ENCODE data around the gene ZNF618. TPM values are rescaled to one million over a fixed set of nuclear protein-coding genes. Genes with fewer than 3 reads are reported as not detected.

ZNF618 gene
- polyA plus RNA-seq, 1 donor (not counting 4 experiments of a cell fraction or from before 2014, with no cell fraction given): 2.5 TPM

DNA sequence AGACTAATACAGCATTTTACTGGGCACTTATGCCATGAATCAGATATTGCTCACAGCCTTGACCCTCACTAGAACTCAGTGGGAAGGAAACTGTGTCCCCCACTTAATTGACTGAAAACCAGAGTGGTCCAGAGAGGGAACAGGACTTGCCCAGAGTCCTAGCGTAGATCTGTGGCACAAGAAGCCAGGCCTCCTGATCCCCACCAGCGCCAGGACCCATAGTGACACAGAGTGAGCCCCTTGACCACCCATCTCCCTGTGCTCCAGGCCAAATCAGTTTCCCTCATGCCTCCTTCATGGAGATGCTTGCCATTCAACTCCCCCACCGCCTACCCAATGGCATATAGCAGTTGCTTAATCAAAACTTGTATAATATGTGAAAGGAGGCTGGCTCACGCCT, 214.7 kb downstream of the ZNF618 start:
- H3K79me2 ChIP-seq (ENCODE audit: control insufficient read depth, insufficient read depth, low read length): no peaks in the 10 kb centered on the region
- FAIRE-seq (no peak), DNase-seq (ENCODE audit: low read depth, low spot score) (no peak)
- no peak overlapping the region for H3K27ac ChIP-seq (ENCODE audit: control insufficient read depth, insufficient read depth, low read length)
- no peak overlapping the region for H2AFZ ChIP-seq (ENCODE audit: control insufficient read depth, low read length)
- H3K9me1 ChIP-seq (ENCODE audit: control insufficient read depth, extremely low read depth, insufficient read depth, low read length): no peaks in the 10 kb centered on the region
- H3K4me1 ChIP-seq (ENCODE audit: control insufficient read depth, extremely low read depth, insufficient read depth, low read length): peaks cover 4% of the 10 kb centered on the region
- H3K4me3 ChIP-seq (ENCODE audit: control insufficient read depth in 2 of 3, extremely low read depth in 1 of 3, insufficient read depth in 2 of 3, low read depth in 1 of 3, low read length in 3 of 3): no peak overlapping the region
- no peak overlapping the region for H3K9ac ChIP-seq (ENCODE audit: control insufficient read depth, extremely low read depth, insufficient read depth, low read length)
- dilution Hi-C loops (cut with MboI; ENCODE audit: extremely low pct_ligation_motif_present, low sequenced_read_pairs): no loop called here
- H4K20me1 ChIP-seq (ENCODE audit: control insufficient read depth, extremely low read depth, insufficient read depth, low read length): no peaks in the 10 kb centered on the region
- H3K9me3 ChIP-seq (ENCODE audit: control insufficient read depth, low read depth, low read length): no peaks in the 10 kb centered on the region
- TF ChIP-seq EZH2 (IDR thresholded peaks at IDR 0.05; ENCODE audit: low read length): no peak
- TF ChIP-seq, protein P1, sequence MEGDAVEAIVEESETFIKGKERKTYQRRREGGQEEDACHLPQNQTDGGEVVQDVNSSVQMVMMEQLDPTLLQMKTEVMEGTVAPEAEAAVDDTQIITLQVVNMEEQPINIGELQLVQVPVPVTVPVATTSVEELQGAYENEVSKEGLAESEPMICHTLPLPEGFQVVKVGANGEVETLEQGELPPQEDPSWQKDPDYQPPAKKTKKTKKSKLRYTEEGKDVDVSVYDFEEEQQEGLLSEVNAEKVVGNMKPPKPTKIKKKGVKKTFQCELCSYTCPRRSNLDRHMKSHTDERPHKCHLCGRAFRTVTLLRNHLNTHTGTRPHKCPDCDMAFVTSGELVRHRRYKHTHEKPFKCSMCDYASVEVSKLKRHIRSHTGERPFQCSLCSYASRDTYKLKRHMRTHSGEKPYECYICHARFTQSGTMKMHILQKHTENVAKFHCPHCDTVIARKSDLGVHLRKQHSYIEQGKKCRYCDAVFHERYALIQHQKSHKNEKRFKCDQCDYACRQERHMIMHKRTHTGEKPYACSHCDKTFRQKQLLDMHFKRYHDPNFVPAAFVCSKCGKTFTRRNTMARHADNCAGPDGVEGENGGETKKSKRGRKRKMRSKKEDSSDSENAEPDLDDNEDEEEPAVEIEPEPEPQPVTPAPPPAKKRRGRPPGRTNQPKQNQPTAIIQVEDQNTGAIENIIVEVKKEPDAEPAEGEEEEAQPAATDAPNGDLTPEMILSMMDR (optimal IDR thresholded peaks at IDR 0.05 in 1 of 3, IDR thresholded peaks at IDR 0.05 in 1 of 3, conservative IDR thresholded peaks at IDR 0.05 in 1 of 3; ENCODE audit: extremely low read depth in 1 of 3, insufficient read depth in 2 of 3, low read length in 3 of 3): no peak
- H3K36me3 ChIP-seq (ENCODE audit: control insufficient read depth in 2 of 2, extremely low read depth in 1 of 2, insufficient read depth in 2 of 2, low read length in 2 of 2): no peaks in the 10 kb centered on the region
- H3K27me3 ChIP-seq (ENCODE audit: control insufficient read depth, extremely low read depth, insufficient read depth, low read length): peaks cover 7% of the 10 kb centered on the region
- H3K4me2 ChIP-seq (ENCODE audit: control insufficient read depth, extremely low read depth, insufficient read depth, low read depth, low read length): no peak overlapping the region

DNA sequence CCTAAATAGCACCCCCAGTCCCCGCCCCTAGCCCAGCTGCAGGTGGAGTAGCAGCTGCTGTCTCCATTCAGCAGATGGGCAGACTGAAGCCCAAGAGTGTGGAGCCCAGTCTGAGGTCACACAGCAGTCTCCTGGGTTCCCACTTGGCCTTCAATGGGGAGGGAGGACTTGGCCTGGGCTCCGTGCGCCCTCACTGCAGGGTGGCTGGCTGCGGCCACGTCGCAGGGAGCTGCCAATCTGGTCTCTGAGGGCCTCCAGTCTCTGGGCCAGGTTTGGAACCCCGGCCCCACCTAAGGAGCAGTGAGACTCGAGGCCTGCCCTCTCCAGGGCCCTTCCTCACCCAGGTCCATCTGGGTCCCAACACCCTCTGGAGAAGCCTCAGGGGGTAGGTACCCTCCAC, 215.6 kb downstream of the ZNF618 start:
- DNase-seq (ENCODE audit: low read depth, low spot score): no peak
- no peaks in the 10 kb centered on the region for H3K9me1 ChIP-seq (ENCODE audit: control insufficient read depth, extremely low read depth, insufficient read depth, low read length)
- no peak overlapping the region for H3K4me2 ChIP-seq (ENCODE audit: control insufficient read depth, extremely low read depth, insufficient read depth, low read depth, low read length)
- no peaks in the 10 kb centered on the region for H3K36me3 ChIP-seq (ENCODE audit: control insufficient read depth in 2 of 2, extremely low read depth in 1 of 2, insufficient read depth in 2 of 2, low read length in 2 of 2)
- H3K79me2 ChIP-seq (ENCODE audit: control insufficient read depth, insufficient read depth, low read length): no peaks in the 10 kb centered on the region
- H2AFZ ChIP-seq (ENCODE audit: control insufficient read depth, low read length): no peak overlapping the region
- dilution Hi-C loops (cut with MboI; ENCODE audit: extremely low pct_ligation_motif_present, low sequenced_read_pairs): no loop called here
- peaks cover 7% of the 10 kb centered on the region for H3K27me3 ChIP-seq (ENCODE audit: control insufficient read depth, extremely low read depth, insufficient read depth, low read length)
- H4K20me1 ChIP-seq (ENCODE audit: control insufficient read depth, extremely low read depth, insufficient read depth, low read length): no peaks in the 10 kb centered on the region
- H3K4me3 ChIP-seq (ENCODE audit: control insufficient read depth in 2 of 3, extremely low read depth in 1 of 3, insufficient read depth in 2 of 3, low read depth in 1 of 3, low read length in 3 of 3): no peak overlapping the region
- H3K27ac ChIP-seq (ENCODE audit: control insufficient read depth, insufficient read depth, low read length): no peak overlapping the region
- FAIRE-seq: no peak
- TF ChIP-seq, protein P1 (optimal IDR thresholded peaks at IDR 0.05 in 1 of 3, IDR thresholded peaks at IDR 0.05 in 1 of 3, conservative IDR thresholded peaks at IDR 0.05 in 1 of 3; ENCODE audit: extremely low read depth in 1 of 3, insufficient read depth in 2 of 3, low read length in 3 of 3): no peak
- no peak for TF ChIP-seq EZH2 (IDR thresholded peaks at IDR 0.05; ENCODE audit: low read length)
- H3K9ac ChIP-seq (ENCODE audit: control insufficient read depth, extremely low read depth, insufficient read depth, low read length): no peak overlapping the region
- no peaks in the 10 kb centered on the region for H3K9me3 ChIP-seq (ENCODE audit: control insufficient read depth, low read depth, low read length)
- H3K4me1 ChIP-seq (ENCODE audit: control insufficient read depth, extremely low read depth, insufficient read depth, low read length): no peaks in the 10 kb centered on the region
